D721Med (cell line): ENCODE measurements around the gene EXOSC6.
"Not testable (repeated sequence)": the region's sequence is repeated elsewhere in the genome, so short reads cannot be mapped to it uniquely, and the experiment has no call there.

Source experiments
- DNase-seq: peaks from one replicate; pipeline ENCODE4 v3.0.0; 2011; ENCODE audit warnings: low spot score; ENCODE audit not compliant: insufficient read length
- FAIRE-seq: peaks from 2 replicates; lab custom pipeline; 2011; peaks lifted over from hg19 to GRCh38; lab: Jason Lieb, UNC
- CTCF ChIP-seq: IDR thresholded peaks from 2 replicates; pipeline ENCODE4 v1.5.1; 2012; ENCODE audit warnings: mild to moderate bottlenecking, control low read depth; ENCODE audit not compliant: insufficient read depth; ENCODE audit errors: missing control alignments

EXOSC6 gene

GRCh38 chr16:70252355-70252988, 732 bp upstream of the EXOSC6 start:
- peak; percentile 39 for TF ChIP-seq CTCF
- FAIRE-seq, result no peak
- DNase-seq, result no peak

GRCh38 chr16:70250748-70251628, 752 bp downstream of the EXOSC6 start:
- TF ChIP-seq CTCF, result no peak
- DNase-seq, result no peak
- FAIRE-seq, result no peak

- FAIRE-seq, result not testable (repeated sequence)
Observed at GRCh38 chr16:70249697-70250096, 2.0 kb downstream of the EXOSC6 start.

GRCh38 chr16:70238773-70239172, 13.0 kb downstream of the EXOSC6 start:
- FAIRE-seq, DNase-seq: not testable (repeated sequence)

More at GRCh38 chr16:70249697-70250096, 2.0 kb downstream of the EXOSC6 start:
- DNase-seq, result not testable (repeated sequence)

GRCh38 chr16:70231831-70232230, 19.9 kb downstream of the EXOSC6 start:
- DNase-seq, FAIRE-seq: not testable (repeated sequence)

- FAIRE-seq, DNase-seq: not testable (repeated sequence)
Observed at GRCh38 chr16:70226024-70226423, 25.7 kb downstream of the EXOSC6 start.

GRCh38 chr16:70225430-70225829, 26.3 kb downstream of the EXOSC6 start:
- not testable (repeated sequence) for FAIRE-seq

GRCh38 chr16:70224645-70225044, 27.1 kb downstream of the EXOSC6 start:
- FAIRE-seq, DNase-seq: not testable (repeated sequence)

More at GRCh38 chr16:70225430-70225829, 26.3 kb downstream of the EXOSC6 start:
- not testable (repeated sequence) for DNase-seq

GRCh38 chr16:70223971-70224513, 27.7 kb downstream of the EXOSC6 start:
- not testable (repeated sequence) for DNase-seq, FAIRE-seq

GRCh38 chr16:70223216-70223615, 28.5 kb downstream of the EXOSC6 start:
- not testable (repeated sequence) for DNase-seq

GRCh38 chr16:70222574-70222973, 29.2 kb downstream of the EXOSC6 start:
- not testable (repeated sequence) for DNase-seq, FAIRE-seq

More at GRCh38 chr16:70223216-70223615, 28.5 kb downstream of the EXOSC6 start:
- not testable (repeated sequence) for FAIRE-seq

- DNase-seq, FAIRE-seq: not testable (repeated sequence)
Observed at GRCh38 chr16:70218586-70218985, 33.2 kb downstream of the EXOSC6 start.

- not testable (repeated sequence) for FAIRE-seq, DNase-seq
Observed at GRCh38 chr16:70206382-70206781, 45.4 kb downstream of the EXOSC6 start.

GRCh38 chr16:70204668-70205405, 46.9 kb downstream of the EXOSC6 start:
- not testable (repeated sequence) for FAIRE-seq, DNase-seq

- not testable (repeated sequence) for FAIRE-seq, DNase-seq
Observed at GRCh38 chr16:70204010-70204409, 47.7 kb downstream of the EXOSC6 start.

GRCh38 chr16:70203508-70203907, 48.2 kb downstream of the EXOSC6 start:
- FAIRE-seq, DNase-seq: not testable (repeated sequence)
